PFSK-1 (cell line): ENCODE data around the gene ETV7.

Experiments
- FOXP2 ChIP-seq: optimal IDR thresholded peaks from 2 replicates; pipeline ENCODE3; 2011; ENCODE audit warnings: borderline replicate concordance, control low read depth, inconsistent platforms; ENCODE audit not compliant: insufficient read depth; ENCODE audit errors: extremely low read length, extremely low read depth
- POLR2AphosphoS5 ChIP-seq: IDR thresholded peaks from 2 replicates; pipeline ENCODE4 v1.6.1; 2012; ENCODE audit warnings: low read depth, mild to moderate bottlenecking, control low read depth, low read length, moderate library complexity
- REST ChIP-seq, 2 experiments: IDR thresholded peaks; 2 replicates each; pipeline versions ENCODE4 v1.6.1 to v1.8.0; 2011 to 2012; ENCODE audit warnings: low read depth in 2 of 2, low read length in 2 of 2, control low read depth in 1 of 2, inconsistent platforms in 1 of 2, mild to moderate bottlenecking in 1 of 2, moderate library complexity in 1 of 2; ENCODE audit not compliant: insufficient read depth in 1 of 2
- SIN3A ChIP-seq: IDR thresholded peaks from 2 replicates; pipeline ENCODE4 v1.6.1; 2012; ENCODE audit warnings: mild to moderate bottlenecking, low read length, moderate library complexity, borderline replicate concordance; ENCODE audit not compliant: insufficient read depth
- TAF1 ChIP-seq: IDR thresholded peaks from 2 replicates; pipeline ENCODE4 v1.6.1; 2012; ENCODE audit warnings: low read length, control low read depth, borderline replicate concordance; ENCODE audit not compliant: insufficient read depth

- TF ChIP-seq POLR2AphosphoS5 (no peak), TAF1 (no peak), FOXP2 (no peak), REST (IDR thresholded peaks at IDR 0.05; ENCODE audit: insufficient read depth in 1 of 2, low read depth in 2 of 2, low read length in 2 of 2) (no peak), SIN3A (no peak)
Measured at GRCh38 chr6:36376742-36377141, 10.7 kb downstream of the ETV7 start.
